ENCODE data around the gene NAA11.

- TF ChIP-seq CTCF (IDR thresholded peaks at IDR 0.05) (no peak), POLR2A (IDR thresholded peaks at IDR 0.05; ENCODE audit: low read length) (no peak), EP300 (IDR thresholded peaks at IDR 0.05) (no peak), RFX5 (IDR thresholded peaks at IDR 0.05) (no peak), CEBPB (IDR thresholded peaks at IDR 0.05) (no peak)
Observed at GRCh38 chr4:79315891-79316290, 10.0 kb downstream of the NAA11 start.
